HepG2 (cell line): ENCODE measurements around the gene VPS25. TPM values are rescaled to one million over a fixed set of nuclear protein-coding genes. Genes with fewer than 3 reads are reported as not detected.

Source experiments
- ADNP ChIP-seq: sonication (generic); formaldehyde crosslinking; IDR thresholded peaks from 2 replicates; pipeline ENCODE4 v1.4.0; 2020; ENCODE audit warnings: missing genetic modification reagents
- ASH2L ChIP-seq: fragments of 300-600, 200-600 bp; sonication (generic); IDR thresholded peaks from 2 replicates; pipeline ENCODE4 v1.7.0; 2017; ENCODE audit warnings: low read depth, mild to moderate bottlenecking, moderate library complexity, mixed read lengths, low read length; ENCODE audit not compliant: insufficient read length
- ATF3 ChIP-seq: sonication (generic); formaldehyde crosslinking; IDR thresholded peaks from 2 replicates; pipeline ENCODE4 v1.4.0; 2020; ENCODE audit warnings: missing genetic modification reagents
- ATF5 ChIP-seq: sonication (generic); formaldehyde crosslinking; IDR thresholded peaks from 2 replicates; pipeline ENCODE4 v1.4.0; 2020; ENCODE audit warnings: mild to moderate bottlenecking, low read depth, missing genetic modification reagents
- ESRRA ChIP-seq: sonication (generic); formaldehyde crosslinking; IDR thresholded peaks from 2 replicates; pipeline ENCODE4 v1.5.1; 2020; ENCODE audit warnings: mild to moderate bottlenecking, low read depth, missing genetic modification reagents
- FOXA3 ChIP-seq: IDR thresholded peaks from 2 replicates; pipeline ENCODE4 v1.6.1; 2016; ENCODE audit warnings: missing genetic modification reagents, missing compliant biosample characterization
- HCFC1 ChIP-seq: fragments of 150-350 bp; IDR thresholded peaks from 2 replicates; pipeline ENCODE4 v1.6.1; 2014; ENCODE audit warnings: low read depth, low read length
- HNF1B ChIP-seq: sonication (generic); formaldehyde crosslinking; IDR thresholded peaks from 2 replicates; pipeline ENCODE4 v1.5.1; 2020; ENCODE audit warnings: mild to moderate bottlenecking, moderate library complexity, missing genetic modification reagents
- MTA1 ChIP-seq: sonication (generic); formaldehyde crosslinking; IDR thresholded peaks from 2 replicates; pipeline ENCODE4 v1.4.0; 2020; ENCODE audit warnings: missing genetic modification reagents, mild to moderate bottlenecking, borderline replicate concordance
- MZF1 ChIP-seq: sonication (generic); formaldehyde crosslinking; IDR thresholded peaks from 2 replicates; pipeline ENCODE4 v1.8.1; 2023; ENCODE audit warnings: mild to moderate bottlenecking, missing genetic modification reagents, borderline replicate concordance
- PATZ1 ChIP-seq: sonication (generic); formaldehyde crosslinking; IDR thresholded peaks from 2 replicates; pipeline ENCODE4 v1.4.0; 2020; ENCODE audit warnings: missing genetic modification reagents
- RAD21 ChIP-seq: fragments of 450-650 bp; formaldehyde crosslinking; IDR thresholded peaks from 2 replicates; pipeline ENCODE4 v1.5.0; 2020; ENCODE audit warnings: mild to moderate bottlenecking
- SKIL ChIP-seq: sonication (generic); formaldehyde crosslinking; IDR thresholded peaks from 2 replicates; pipeline ENCODE4 v1.8.0; 2022; ENCODE audit warnings: missing genetic modification reagents, mild to moderate bottlenecking, moderate library complexity, borderline replicate concordance
- SMARCE1 ChIP-seq: fragments of 450-650 bp; IDR thresholded peaks from 2 replicates; pipeline ENCODE4 v1.6.1; 2017; ENCODE audit warnings: borderline replicate concordance
- SNAI1 ChIP-seq: sonication (generic); formaldehyde crosslinking; IDR thresholded peaks from 2 replicates; pipeline ENCODE4 v1.5.0; 2020; ENCODE audit warnings: mild to moderate bottlenecking, missing genetic modification reagents, borderline replicate concordance
- TFDP2 ChIP-seq: sonication (generic); formaldehyde crosslinking; IDR thresholded peaks from 2 replicates; pipeline ENCODE4 v1.4.0; 2020; ENCODE audit warnings: missing genetic modification reagents
- TOPORS ChIP-seq: sonication (generic); formaldehyde crosslinking; IDR thresholded peaks from 2 replicates; pipeline ENCODE4 v1.8.0; 2023; ENCODE audit warnings: mild to moderate bottlenecking, missing genetic modification reagents
- ZNF251 ChIP-seq: sonication (generic); formaldehyde crosslinking; IDR thresholded peaks from 2 replicates; pipeline ENCODE4 v1.9.0; 2021; ENCODE audit warnings: mild to moderate bottlenecking, missing genetic modification reagents
- ZNF274 ChIP-seq: sonication (generic); formaldehyde crosslinking; IDR thresholded peaks from 2 replicates; pipeline ENCODE4 v1.5.1; 2020; ENCODE audit warnings: mild to moderate bottlenecking, missing genetic modification reagents
- polyA plus RNA-seq, 8 experiments: library from polyadenylated mRNA; depleted of rRNA in 3 of 8; stranded (reverse) in 7 of 8; unstranded in 1 of 8; fragments of >200 nt; fragmentation: Illumina TruSeq in 4 of 8; extraction: Trizol in 4 of 8; gene quantifications; 2 replicates each; pipeline versions ENCODE4 v1.2.1 to v1.2.3, GENCODE V29; 2011 to 2016; ENCODE audit warnings: low read depth in 4 of 8, missing spikeins in 1 of 8, mixed read lengths in 1 of 8; ENCODE audit not compliant: insufficient read depth in 1 of 8
- total RNA-seq, 5 experiments: library from RNA; depleted of rRNA; stranded (reverse); fragments of >200 nt; fragmentation: Illumina TruSeq; extraction: Trizol; gene quantifications; 2 replicates each; pipeline ENCODE4 v1.2.3, GENCODE V29; 2016; ENCODE audit warnings: low read depth in 1 of 5
- TF ChIP-seq, protein P1 (sequence below): sonication (generic); formaldehyde crosslinking; conservative IDR thresholded peaks from 2 replicates; pipeline ENCODE4 v1.5.0; 2020; ENCODE audit warnings: missing genetic modification reagents

The VPS25 gene
- total and polyA plus RNA-seq, 2 of the 13 experiments (the other 11 are each of a cell fraction or from before 2014, with no cell fraction given): 161 to 249 TPM

DNA sequence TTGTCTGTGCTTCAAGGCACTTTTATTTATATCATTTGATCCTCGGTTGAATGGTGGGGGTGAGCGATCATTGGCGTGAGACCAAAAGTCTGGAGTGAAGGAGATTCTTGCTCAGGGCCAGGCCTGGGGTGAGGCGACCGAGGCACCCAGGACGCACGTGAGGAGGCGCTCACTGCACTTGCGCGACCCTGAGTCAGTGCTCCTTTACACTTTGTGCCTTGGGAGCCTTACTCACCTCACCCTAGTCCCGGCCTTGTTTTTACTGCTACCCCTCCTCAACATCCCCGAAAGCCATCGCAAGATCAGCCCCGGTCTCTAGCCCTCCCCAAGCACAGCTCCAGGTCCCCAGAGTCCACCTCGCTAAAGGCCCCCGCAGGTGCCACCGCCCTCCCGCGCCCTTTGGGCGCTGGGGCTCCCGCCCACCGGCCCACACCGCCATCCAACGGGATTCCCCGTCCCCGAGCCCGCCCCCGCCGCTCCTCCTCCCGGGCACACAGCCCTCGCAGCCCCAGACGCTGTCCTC is 28.9 kb upstream of the VPS25 start (continued):
- TF ChIP-seq ATF3 (no peak), ESRRA (CRISPR knock-in tag) (no peak), SNAI1 (CRISPR knock-in tag) (no peak), ZNF251 (CRISPR knock-in tag) (no peak), MTA1 (CRISPR knock-in tag) (peak; percentile 7; the same call in 1 of the 2 replicates), SMARCE1 (no peak), ATF5 (CRISPR knock-in tag) (no peak), RAD21 (peak; percentile 39; the same call in 1 of the 2 replicates), HCFC1 (no peak), TOPORS (CRISPR knock-in tag) (no peak; the same call in 1 of the 2 replicates), PATZ1 (CRISPR knock-in tag) (no peak), ZNF274 (CRISPR knock-in tag) (no peak), FOXA3 (peak; percentile 30; the same call in 1 of the 2 replicates), ASH2L (no peak), SKIL (CRISPR knock-in tag) (no peak), TFDP2 (CRISPR knock-in tag) (no peak), ADNP (CRISPR knock-in tag) (no peak), MZF1 (CRISPR knock-in tag) (no peak; the same call in 1 of the 2 replicates), HNF1B (CRISPR knock-in tag) (no peak; the same call in 1 of the 2 replicates)
- TF ChIP-seq, protein P1, sequence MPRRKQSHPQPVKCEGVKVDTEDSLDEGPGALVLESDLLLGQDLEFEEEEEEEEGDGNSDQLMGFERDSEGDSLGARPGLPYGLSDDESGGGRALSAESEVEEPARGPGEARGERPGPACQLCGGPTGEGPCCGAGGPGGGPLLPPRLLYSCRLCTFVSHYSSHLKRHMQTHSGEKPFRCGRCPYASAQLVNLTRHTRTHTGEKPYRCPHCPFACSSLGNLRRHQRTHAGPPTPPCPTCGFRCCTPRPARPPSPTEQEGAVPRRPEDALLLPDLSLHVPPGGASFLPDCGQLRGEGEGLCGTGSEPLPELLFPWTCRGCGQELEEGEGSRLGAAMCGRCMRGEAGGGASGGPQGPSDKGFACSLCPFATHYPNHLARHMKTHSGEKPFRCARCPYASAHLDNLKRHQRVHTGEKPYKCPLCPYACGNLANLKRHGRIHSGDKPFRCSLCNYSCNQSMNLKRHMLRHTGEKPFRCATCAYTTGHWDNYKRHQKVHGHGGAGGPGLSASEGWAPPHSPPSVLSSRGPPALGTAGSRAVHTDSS (CRISPR knock-in tag): 0 out of 2 replicates have a peak, but pooled peaks have one; percentile 16
